ENCODE data around the gene CISTR.

Gene CISTR

GRCh38 chr12:53744751-53745150 lies 7.0 kb downstream of the CISTR start:
- no peak for DNase-seq

GRCh38 chr12:53744130-53744441 lies 7.7 kb downstream of the CISTR start:
- DNase-seq = no peak

- peak in 48 of 58 donors; percentile 7 to 72 (median 28) for DNase-seq
These were observed 8.3 kb downstream of the CISTR start for GRCh38 chr12:53743266-53744129.

GRCh38 chr12:53740130-53740491 lies 11.7 kb downstream of the CISTR start:
- DNase-seq = no peak

- peak in 2 of 58 donors; percentile 17 to 24 for DNase-seq
These were observed 12.3 kb downstream of the CISTR start for GRCh38 chr12:53739214-53740129.

- DNase-seq = peak in 2 of 58 donors; percentile 29 to 31
These were observed 13.2 kb downstream of the CISTR start for GRCh38 chr12:53738406-53739213.

- no peak for DNase-seq
These were observed 13.8 kb downstream of the CISTR start for GRCh38 chr12:53737951-53738405.

- no peak for DNase-seq
These were observed 14.5 kb downstream of the CISTR start for GRCh38 chr12:53737093-53737808.

GRCh38 chr12:53736592-53736991 lies 15.2 kb downstream of the CISTR start:
- peak in 1 of 58 donors; percentile 40 for DNase-seq

GRCh38 chr12:53735556-53735955 lies 16.2 kb downstream of the CISTR start:
- DNase-seq = no peak

- no peak for DNase-seq
These were observed 17.4 kb downstream of the CISTR start for GRCh38 chr12:53734425-53734824.

- DNase-seq = no peak
These were observed 18.0 kb downstream of the CISTR start for GRCh38 chr12:53733807-53734200.

- no peak for DNase-seq
These were observed 18.6 kb downstream of the CISTR start for GRCh38 chr12:53733051-53733806.

GRCh38 chr12:53729644-53730043 lies 22.1 kb downstream of the CISTR start:
- no peak for DNase-seq

GRCh38 chr12:53728206-53728605 lies 23.6 kb downstream of the CISTR start:
- DNase-seq = no peak

- DNase-seq = peak; percentile 59 to 99 (median 98)
These were observed 24.3 kb downstream of the CISTR start, which contains the start of gene CALCOCO1 for GRCh38 chr12:53727310-53728041. Gene CALCOCO1, minus strand, starts transcription at chr12:53727452. Its CDS starts 2,210 bp downstream, at chr12:53725242.

GRCh38 chr12:53726946-53727309 lies 24.9 kb downstream of the CISTR start:
- DNase-seq = peak in 2 of 58 donors; percentile 40 to 44

- no peak for DNase-seq
These were observed 25.4 kb downstream of the CISTR start for GRCh38 chr12:53726341-53726740.

- peak in 1 of 58 donors; percentile 25 for DNase-seq
These were observed 26.0 kb downstream of the CISTR start for GRCh38 chr12:53725824-53726223.
